Renal cortical epithelial cell (primary cell): Measurements from ENCODE around the gene GPRIN2. TPM values are rescaled to one million over a fixed set of nuclear protein-coding genes. Genes with fewer than 3 reads are reported as not detected.
"Not testable (repeated sequence)": the region's sequence is repeated elsewhere in the genome, so short reads cannot be mapped to it uniquely, and the experiment has no call there.

ENCODE experiments used
- DNase-seq: peaks from one replicate; pipeline ENCODE4 v3.0.0-alpha.2; 2011; ENCODE audit warnings: low read depth
- total RNA-seq: library from RNA; depleted of rRNA; stranded (reverse); fragments of >200 nt; gene quantifications from 2 replicates; pipeline ENCODE4 v1.2.3, GENCODE V29; 2014

The GPRIN2 gene
- total RNA-seq, 1 donor from 2014 or later = 30.4 TPM

DNA sequence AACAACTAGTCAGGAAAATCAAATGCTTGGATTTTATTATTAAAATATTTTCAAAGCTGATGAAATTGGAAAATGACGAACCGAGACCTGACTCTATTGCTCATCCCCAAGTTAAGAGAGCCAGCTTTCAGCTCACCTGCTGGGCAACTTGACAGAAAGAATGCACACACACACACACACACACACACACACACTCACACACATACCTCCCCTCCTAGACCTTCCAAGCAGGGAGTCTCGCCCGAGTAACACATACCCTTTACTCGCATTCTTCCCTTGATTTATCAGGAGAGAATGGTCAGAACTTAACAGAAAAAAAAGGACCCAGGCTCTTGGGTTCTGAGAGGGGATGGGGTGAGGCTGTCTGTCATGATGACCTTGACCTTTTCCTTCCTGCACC, 19.1 kb downstream of the GPRIN2 start:
- no peak for DNase-seq

DNA sequence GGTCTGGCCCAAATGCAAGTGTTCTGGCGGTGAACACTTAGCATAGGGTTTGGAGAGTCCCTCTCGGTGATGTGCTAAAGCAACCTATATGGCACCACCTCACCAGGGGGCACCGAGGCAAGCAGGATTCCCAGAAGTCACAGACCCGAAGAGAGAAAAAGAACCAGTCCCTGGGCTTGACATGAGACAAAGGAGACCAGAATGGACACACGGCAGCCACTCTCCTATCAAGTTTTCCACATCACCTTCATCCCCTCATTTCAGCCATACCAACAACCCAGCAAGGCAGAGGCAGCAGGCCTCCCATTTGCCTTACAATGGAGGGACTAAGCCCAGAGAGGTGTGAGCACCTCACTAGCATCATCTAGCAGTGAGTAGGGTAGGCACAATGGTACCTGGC, 19.7 kb downstream of the GPRIN2 start:
- DNase-seq = no peak

DNA sequence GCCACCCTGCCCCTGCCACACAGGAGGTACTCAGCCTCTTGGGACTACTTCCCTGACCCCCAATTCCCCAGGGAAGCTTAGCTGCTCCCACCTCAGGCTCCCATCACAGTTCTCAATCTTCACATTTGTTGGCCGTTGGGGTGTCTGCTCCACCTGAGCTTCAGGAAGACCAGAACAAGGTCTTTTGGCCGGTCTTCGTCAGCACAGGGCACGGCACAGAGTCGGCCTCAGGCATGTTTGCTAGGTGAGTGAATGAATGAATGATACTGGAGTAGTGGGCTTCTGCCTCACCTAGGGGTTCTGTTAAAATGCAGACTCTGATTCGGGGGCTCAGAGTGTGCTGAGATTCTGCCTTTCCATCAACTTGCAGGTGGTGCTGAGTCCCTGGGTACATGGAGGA, 20.3 kb downstream of the GPRIN2 start:
- DNase-seq = no peak

- DNase-seq = no peak
These were observed 21.5 kb downstream of the GPRIN2 start for GRCh38 chr10:46534828-46535524.

- not testable (repeated sequence) for DNase-seq
These were observed 24.2 kb downstream of the GPRIN2 start for GRCh38 chr10:46532256-46532655.

- peak; percentile 37 for DNase-seq
These were observed 25.9 kb downstream of the GPRIN2 start for GRCh38 chr10:46530249-46531186.

GRCh38 chr10:46529742-46530141, 26.7 kb downstream of the GPRIN2 start:
- not testable (repeated sequence) for DNase-seq

DNA sequence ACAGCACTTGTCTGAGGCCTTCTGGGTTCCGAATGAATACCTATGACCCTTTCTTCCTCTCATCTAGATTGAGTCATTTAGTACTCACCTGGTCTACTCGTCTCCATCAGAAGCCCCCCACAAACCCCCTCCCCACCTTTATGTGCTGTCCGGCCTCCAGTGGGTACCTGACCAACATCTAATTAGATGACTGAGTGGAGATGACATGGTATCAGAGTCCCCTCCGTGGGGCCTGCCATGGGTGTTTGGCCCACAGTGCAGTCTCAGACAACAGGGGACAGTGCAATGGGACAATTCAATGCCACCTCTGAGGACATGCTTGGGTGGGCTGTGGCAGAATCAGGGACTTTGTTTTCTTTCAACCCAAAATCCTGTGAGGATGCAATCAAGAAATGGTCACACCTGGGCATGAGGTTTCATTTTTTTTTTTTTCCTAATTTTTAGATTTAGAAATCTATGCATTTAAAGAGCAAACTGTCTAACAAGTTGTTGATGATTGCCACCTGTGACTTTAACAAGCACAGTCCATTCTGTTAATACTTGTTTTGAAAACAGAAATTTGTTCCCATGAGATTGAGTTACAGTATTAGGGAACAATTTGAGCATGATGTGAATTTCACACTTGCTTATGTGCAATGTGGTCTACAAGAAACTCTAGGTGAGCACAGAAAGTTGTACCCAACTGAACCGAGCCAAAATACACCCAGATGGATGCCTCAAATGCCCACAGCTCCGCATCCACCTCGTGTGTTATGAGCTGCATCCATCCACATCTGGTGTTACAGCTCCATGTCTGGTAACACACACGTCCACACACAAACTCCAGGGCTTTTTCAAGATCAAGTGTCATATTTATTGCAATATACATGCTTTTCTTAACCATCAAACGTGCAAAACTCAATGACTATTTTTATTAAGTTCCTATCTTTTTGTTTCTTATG, 27.5 kb downstream of the GPRIN2 start:
- DNase-seq = no peak

DNA sequence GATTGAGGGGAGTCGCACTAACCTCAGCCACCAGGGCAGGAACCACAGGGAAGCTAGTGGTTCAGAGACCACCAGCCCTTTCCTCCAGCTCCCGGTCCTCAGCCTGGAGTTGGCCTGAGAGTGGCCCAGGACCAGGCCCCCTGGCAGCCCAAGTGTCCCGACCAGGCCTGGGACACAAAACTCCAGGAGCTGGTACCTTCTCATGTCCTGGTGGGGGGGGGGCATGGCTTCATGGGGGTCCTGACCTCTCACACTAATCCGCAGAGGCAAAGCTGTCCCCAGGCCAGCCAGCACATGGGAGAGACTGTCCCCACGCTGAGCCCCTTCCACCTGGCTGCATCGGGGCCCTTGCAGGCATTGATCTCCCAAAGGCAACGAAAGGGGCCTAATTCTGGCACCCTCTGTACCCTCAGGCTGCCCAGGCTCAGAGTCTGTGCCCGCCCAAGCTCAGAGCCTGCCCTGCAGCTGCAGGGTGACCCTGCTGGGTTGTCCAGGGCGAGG, 28.2 kb downstream of the GPRIN2 start:
- DNase-seq = no peak

GRCh38 chr10:46527241-46527811, 29.1 kb downstream of the GPRIN2 start:
- DNase-seq = no peak

- peak; percentile 87 for DNase-seq
These were observed 29.8 kb downstream of the GPRIN2 start for GRCh38 chr10:46526682-46527038.

DNA sequence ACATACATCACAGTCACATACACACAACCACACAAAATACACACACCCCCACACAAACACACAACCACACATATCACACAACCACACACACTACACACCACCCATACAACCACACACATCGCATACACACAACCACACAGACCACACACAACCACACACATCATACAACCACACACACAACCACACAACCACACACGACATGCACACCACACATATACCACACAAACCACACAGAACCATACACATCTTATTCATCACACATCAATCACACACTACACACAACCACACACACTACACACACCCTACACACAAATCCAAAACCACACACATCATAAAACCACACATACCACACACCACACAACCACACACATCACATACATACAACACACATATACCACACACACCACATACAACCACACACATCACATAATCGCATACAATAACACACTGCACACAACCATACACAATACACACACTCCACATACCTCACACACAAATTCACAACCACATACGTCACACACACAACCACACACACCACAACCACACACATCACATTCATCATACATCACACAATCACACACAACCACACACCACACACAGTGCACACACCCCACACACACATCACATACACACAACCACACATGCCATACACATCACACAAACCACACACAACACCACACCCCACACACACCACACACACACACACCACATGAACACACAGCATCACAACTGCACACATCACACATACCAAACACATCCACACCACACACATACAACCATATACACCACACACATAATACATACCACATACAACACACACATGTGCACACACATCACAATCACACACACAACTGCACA, 30.4 kb downstream of the GPRIN2 start:
- DNase-seq = no peak

- peak; percentile 96 for DNase-seq
These were observed 31.2 kb downstream of the GPRIN2 start for GRCh38 chr10:46525177-46525823.

GRCh38 chr10:46524472-46525176, 31.8 kb downstream of the GPRIN2 start:
- peak; percentile 92 for DNase-seq

- DNase-seq = peak; percentile 87
These were observed 32.4 kb downstream of the GPRIN2 start for GRCh38 chr10:46523962-46524471.

- peak; percentile 38 for DNase-seq
These were observed 33.1 kb downstream of the GPRIN2 start for GRCh38 chr10:46523119-46523961.

DNA sequence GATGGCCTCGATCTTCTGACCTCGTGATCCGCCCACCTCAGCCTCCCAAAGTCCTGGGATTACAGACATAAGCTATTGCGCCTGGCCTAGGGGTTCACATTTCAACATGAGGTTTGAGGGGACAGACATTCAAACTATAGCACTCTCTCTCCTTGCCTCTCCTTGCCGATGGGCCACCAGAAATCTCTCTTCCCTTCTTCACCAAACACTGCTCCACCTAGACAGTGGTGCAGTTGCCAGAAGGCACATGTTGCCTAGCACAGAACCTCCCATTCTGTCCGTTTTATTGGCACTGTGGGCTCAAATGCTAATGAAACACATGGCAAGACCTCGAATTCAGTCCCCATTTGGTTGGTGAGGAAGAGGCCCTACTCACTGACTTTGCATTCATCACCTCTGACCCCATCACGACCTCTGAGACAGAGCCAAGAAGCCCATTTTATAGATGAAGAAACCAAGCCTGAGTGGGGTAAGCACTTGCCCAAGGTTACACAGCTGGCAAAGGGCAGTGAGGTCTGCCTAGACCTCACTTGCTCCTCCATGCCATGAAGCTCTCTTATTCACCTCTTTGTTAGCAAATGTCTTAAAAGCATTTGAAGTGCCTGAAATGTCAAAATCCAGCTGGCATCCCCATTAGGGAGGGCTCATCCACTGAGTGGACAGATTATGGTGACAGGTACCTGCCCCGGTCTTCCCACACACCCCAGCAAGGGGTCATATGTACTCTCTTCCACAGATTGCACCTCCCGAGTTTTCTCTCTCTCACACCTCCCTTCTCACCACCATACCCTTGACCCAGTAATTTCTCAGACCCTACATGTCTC, 34.0 kb downstream of the GPRIN2 start:
- DNase-seq = no peak
